Activated CD8-positive, alpha-beta memory T cell treated with anti-CD3 and anti-CD28 coated beads for 36 hours (primary cell): ENCODE data around the gene DCP1B. TPM values are rescaled to one million over a fixed set of nuclear protein-coding genes. Genes with fewer than 3 reads are reported as not detected.

Experiments
- CTCF ChIA-PET: fragments of 350-600 bp; sonication (Branson Sonifier 250); formaldehyde crosslinking; loops from one replicate; lab custom pipeline; 2021; ENCODE audit warnings: antibody characterized with exemption; lab: Charles Lee
- POLR2A ChIA-PET: fragments of 350-600 bp; sonication (Branson Sonifier 250); formaldehyde crosslinking; loops from one replicate; lab custom pipeline; 2021; ENCODE audit warnings: antibody characterized with exemption; lab: Charles Lee
- total RNA-seq, 2 experiments: library from RNA; stranded (reverse); gene quantifications; one replicate each; pipeline ENCODE4 v1.2.3, GENCODE V29; 2021

DCP1B gene
- total RNA-seq, 2 experiments from 2014 or later: 12.2 to 13.5 TPM

DNA sequence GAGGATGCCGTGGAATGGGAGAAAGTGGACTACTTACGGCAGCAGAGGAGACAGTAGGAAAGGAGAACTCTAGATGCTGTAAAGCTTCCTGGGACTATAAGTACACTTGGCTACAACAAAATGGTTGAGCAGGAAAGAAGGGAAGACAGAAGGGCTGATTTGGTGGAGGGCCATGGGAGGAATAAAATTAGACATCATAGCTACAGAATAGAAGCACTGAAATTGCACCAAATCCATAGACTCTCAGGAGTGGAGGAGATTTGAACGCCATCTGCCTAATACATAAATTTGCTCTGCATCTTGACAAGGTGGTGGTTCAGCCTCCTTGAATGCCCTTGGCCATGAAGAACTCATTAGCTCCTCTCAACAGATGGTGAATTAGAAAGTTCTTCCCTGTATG is 16.3 kb upstream of the DCP1B start:
- ChIA-PET CTCF (no interaction called here), POLR2A (no interaction called here)

DNA sequence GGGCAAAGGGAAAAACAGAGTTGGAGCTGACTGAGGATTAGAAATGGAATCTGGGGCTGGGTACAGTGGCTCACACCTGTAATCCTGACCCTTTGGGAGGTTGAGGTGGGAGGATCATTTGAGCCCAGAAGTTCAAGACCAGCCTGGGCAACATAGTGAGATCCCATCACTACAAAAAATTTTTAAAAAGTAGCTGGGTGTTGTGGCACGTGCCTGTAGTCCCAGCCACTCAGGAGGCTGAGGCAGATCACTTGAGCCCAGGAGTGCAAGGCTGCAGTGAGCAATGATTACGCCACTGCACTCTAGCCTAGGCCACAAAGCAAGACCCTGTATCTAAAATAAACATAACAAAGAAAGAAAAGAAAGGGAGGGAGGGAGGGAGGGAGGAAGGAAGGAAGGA is 14.9 kb upstream of the DCP1B start:
- CTCF ChIA-PET: no interaction called here
- POLR2A ChIA-PET: no interaction called here

DNA sequence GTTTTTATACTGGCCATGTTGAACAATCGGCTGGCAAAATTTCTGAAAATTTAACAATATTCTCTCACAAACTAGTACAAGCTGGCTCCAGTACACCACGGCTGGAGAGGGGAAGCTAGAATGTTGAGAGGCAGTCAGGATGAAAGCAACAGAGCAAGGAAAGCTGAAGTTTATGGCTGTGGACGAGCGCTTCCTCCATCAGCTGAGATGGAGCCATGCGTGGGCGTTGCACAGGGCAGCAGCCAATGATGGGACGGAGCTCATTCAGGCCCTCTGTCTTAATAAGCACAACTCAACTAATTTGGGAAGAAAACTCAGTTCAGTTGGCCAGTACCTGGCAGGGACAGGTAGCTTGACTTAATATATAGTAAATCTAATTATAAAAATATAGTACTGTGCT is 14.1 kb upstream of the DCP1B start:
- CTCF ChIA-PET: interaction anchor here (0.9 kb wide), 1 partner anchor 15 kb away, joined by 3 read pairs; no protein-coding TSS in a partner anchor
- POLR2A ChIA-PET: no interaction called here

DNA sequence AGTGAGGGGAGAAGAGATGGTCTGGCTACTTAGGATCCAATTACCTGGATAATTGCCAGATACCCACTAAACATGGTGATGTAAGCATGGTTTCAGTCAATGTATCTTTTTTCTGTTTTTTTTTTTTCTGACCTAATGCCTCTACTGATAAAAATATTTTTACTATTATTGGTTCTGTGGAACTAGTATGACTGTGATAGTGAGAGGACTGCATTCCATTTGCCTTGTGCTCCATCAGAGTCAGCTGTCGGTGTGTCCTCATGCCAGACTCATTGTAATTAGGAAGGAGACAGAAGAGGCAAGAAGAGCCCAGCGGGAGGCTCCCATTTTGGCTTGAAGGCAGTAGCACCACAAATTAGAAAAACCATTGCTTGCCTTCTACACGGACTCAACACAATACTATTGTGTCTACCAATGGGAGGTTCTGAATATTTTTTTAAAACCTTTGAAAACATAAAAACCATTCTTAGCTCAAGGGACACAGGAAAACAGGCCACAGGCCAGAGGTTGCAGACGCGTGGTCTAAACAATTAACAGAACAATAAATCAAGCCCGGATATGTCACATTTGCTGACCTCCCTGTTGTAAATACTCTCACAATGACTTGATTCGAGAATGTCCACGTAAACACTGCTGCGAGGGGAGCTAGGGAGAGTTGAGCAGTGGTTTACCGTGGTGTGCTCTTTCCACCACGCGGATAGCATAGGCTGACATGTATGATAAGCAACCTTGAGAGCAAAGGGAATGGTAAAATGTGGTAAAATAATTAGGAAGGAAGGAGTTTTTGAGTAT is 13.5 kb upstream of the DCP1B start:
- CTCF ChIA-PET: interaction anchor here (0.9 kb wide), 1 partner anchor 15 kb away, joined by 3 read pairs; no protein-coding TSS in a partner anchor
- POLR2A ChIA-PET: interaction anchor here (0.7 kb wide), 1 partner anchor 369 kb away, joined by 5 read pairs; no protein-coding TSS in a partner anchor

DNA sequence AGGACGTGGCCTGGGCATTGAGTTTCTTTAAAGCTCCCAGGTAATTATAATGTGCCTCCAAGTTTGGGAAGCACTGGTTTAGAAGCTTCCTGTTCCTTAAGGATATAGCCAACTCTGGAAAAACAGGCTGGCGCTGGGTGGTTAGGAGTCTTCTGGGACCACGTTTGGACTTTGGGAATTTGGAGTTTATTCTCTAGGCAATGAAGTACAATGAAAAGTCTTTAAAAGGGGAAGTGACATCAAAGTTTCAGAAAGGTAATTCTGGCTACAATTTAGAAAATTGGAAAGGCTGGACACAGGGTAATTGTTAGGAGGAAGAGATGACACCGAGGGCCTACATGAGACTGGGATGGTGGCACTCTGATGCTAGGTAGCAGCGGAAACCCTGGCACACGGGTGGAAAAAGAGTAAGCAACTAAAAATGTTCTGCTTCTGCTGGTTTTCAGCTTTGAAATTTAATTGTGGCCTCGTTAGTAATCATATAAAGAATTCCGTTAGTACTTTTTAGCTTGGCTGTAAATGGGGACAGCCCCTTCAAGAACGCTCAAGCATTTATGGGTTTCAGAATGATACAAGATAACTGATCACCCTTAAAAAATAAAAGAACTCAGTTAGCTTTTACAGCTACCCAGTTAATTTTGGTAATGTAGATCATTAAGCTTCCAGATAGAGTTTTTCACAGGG is 12.7 kb upstream of the DCP1B start:
- POLR2A ChIA-PET: interaction anchor here (0.7 kb wide), 1 partner anchor 369 kb away, joined by 5 read pairs; no protein-coding TSS in a partner anchor
- CTCF ChIA-PET: no interaction called here

DNA sequence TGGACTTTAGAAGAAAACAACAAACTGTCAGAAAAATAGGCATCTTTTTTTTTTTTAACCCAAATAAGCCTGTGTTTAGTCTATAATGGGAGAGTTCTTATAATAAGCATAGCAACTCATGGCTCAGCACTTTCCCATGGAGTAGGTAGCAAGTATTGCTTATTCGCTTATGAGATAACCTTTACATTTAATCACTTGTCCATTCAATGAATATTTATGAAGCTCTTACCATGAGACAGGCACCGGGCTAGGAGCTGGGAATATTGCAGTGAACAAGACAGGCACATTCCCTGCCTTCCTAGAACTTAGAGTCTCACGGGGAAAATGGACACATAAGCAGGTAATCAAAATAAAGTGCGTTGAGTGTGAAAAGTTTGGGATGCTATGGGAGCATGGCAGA is 10.0 kb upstream of the DCP1B start:
- CTCF ChIA-PET: interaction anchor here (1.2 to 1.7 kb wide), 2 partner anchors 20 to 74 kb away, joined by 4 to 5 read pairs; no protein-coding TSS in a partner anchor
- POLR2A ChIA-PET: no interaction called here

DNA sequence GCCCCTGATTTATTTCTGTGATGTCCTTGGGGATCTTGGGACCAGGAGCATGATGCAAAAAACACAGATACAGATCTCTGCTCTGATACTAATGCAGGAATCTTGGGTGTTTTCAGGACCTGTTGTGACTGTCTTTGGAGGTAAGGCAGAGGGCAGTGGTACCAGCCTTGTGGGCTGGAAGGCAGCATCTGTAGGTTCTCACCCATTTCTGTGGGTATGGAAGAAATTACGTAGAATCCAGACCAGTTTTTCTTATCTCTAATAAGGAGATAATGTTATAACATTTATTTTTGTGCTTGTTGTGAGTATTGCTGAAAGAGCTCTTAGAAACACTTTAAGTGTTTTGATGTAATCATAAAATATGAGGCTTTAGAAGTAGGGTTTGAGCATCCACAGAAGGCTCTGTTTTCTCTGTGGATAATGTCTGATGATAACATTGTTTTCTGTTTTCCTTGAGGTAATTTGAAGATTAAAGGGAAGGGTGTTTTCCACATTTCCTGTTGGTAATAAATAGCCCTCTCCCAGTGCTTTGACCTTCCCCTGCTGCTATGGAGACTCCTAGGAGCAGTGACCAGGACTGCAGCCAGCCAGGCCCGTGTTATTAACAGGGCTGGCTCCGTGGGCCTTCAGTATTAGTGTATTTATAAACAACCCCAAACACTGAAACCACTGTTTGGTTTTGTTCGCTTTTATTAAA is 9.4 kb upstream of the DCP1B start:
- CTCF ChIA-PET: interaction anchor here (1.2 to 1.7 kb wide), 2 partner anchors 21 to 74 kb away, joined by 4 to 5 read pairs; no protein-coding TSS in a partner anchor
- POLR2A ChIA-PET: no interaction called here

DNA sequence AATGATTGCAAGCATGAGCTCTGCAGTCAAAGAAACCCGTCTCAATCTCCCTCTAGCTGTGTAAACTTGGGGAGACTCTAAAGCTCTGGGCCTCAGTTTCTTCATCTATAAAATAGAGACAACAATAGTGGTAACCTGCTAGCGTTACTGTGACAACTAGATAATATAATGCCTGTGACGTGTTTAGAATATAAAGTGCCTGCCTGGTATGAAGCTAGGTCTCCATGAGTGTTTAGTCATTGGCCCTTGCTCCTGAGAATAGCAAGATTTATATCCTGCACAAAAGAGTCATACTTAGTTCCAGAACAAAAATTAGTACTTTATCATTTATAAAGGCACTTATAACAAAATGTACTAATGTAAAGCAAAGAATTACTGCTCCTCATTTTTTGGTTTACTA is 8.8 kb upstream of the DCP1B start:
- ChIA-PET POLR2A (no interaction called here), CTCF (interaction anchor here (1.1 to 1.2 kb wide), 2 partner anchors 21 to 74 kb away, joined by 3 to 4 read pairs; no protein-coding TSS in a partner anchor)

DNA sequence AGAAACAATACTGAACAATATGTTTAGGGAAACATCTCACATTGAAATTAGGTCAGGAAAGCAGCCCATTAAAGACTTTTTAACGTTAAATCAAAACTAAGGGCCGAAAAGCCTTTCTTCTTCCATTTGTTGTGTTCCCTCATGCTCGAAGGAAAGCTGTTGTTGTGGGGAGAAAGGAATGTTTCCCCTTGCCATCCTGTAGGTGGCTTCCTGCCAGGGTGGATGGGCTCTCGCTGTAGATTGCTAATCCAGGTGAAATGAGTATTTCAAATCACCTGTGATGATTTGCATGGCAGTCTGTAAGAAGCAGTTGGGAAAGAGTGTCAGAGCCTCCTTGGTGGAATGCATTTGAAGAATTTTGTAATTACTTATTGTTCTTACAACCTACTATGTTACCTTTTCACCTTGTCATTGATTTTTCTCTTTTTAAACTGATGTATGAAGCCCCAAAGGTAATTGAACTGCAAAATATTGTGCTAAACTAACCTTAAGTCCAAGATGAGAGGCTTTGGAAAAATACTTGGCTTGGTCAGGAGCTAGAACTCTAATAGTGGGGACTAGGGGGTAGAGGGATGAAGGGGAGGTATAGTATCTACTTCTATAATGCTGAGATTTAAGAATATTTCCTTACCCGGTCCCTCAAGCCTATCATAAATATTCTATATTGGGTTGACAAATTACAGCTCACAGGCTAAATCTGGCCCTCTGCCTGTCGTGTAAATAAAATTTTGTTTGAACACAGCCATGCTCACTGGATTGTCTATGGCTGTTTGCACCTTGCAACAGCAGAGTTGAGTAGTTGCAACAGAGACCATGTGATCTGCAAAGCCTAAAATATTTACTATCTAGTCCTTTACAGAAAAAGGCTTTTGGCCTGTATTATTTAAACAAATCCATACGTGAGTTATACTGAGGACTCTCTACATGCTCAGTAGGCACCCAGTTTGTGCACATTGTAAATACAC is 7.7 kb upstream of the DCP1B start:
- CTCF ChIA-PET: interaction anchor here (1.1 to 1.7 kb wide), 2 partner anchors 22 to 72 kb away, joined by 3 to 4 read pairs; no protein-coding TSS in a partner anchor
- POLR2A ChIA-PET: no interaction called here

DNA sequence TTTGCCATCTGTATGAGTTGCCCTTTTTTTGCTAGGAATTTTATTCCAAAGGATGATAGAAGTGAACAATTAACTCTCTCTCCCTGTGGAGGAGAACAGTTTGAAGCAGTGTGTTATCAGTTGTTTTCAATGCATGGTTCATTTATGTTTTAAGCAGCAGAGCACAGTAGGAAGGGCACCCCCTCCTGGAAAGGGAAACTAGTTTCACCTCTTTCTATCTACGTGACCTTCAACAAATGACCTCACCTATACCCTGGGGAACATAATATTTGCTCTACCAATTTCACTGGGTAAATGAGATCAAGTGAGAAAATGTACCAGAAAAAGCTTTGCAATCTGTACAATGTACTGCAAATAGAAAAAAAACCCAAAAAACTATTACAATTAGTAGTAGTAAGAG is 5.4 kb upstream of the DCP1B start:
- CTCF ChIA-PET: no interaction called here

DNA sequence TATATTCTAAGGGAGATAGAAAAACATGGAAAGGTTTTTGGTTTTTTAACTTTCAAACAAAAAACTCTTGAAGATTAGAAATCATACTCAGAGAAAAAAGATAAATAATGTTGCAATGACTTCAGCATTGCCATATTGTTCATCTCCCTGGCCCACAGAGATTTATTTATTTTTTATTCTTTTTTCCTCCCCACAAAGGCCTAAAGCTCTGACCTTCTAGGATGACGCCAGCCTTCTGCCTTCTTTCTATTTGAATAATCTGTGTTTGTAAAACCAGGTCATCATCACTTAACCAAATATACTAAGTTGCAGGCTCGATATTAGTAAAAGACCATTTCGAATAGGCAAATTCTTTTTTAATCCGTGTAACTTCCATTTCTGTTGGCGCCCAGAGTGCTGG is 4.4 kb upstream of the DCP1B start:
- ChIA-PET POLR2A (no interaction called here), CTCF (no interaction called here)

More for the DNA sequence above, 5.4 kb upstream of the DCP1B start:
- POLR2A ChIA-PET: no interaction called here

DNA sequence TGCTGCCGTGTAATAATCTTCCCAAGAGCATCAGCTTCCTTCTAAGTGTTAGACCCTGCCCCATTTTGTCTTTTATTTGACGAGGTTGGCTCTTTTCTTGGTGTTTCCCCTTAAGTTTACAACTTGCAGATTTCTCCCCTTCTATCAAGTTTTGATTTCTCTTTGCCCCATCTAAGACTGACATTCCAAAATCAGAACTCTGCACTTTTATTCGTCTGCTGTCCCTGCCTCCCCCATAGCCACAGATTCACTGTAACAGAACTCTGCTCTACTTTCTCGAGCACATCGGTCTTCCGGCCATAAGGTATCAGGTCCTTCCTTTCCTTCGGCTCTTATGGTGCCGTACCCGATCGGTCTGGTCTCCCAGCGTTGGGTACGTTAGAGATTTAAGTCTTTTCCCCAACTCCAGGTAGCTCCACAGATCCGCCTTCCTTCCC is 563 bp downstream of the DCP1B start:
- ChIA-PET CTCF (no interaction called here), POLR2A (interaction anchor here (0.5 to 0.6 kb wide), 2 partner anchors 8 to 1246 kb away, joined by 3 read pairs; no protein-coding TSS in a partner anchor)

DNA sequence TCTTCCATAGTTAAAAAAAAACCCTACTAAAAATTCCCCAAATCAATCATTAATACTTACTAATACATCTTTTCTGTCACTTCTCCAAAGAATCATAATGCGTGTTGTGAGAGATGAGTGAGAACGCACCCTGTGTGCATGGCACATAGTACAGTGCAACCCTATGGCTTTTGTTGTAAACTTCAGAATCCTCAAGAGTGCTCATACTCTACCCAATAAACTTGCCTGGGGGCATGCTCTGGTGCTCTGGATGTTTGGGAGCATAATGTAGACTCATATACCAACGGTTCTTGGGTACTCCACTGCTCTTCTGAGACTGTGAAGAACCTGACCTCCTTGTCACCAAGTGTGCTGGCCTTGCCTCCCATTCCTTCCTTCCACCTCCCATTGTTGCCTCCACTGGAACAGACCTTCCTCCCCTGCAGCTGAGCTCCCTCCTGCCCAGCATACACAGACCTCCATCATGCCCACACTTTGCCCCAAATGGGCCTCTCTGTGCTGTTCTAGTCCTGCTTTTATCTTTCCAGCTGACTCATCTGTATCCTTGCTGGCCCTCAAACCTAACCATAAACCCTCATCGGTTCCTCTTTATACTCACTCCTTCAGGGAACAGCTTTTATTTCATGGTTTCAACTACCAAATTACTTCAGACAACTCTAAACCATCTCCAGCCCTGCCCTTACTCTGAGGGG is 8.9 kb downstream of the DCP1B start:
- CTCF ChIA-PET: no interaction called here
- POLR2A ChIA-PET: interaction anchor here (1.0 kb wide), 1 partner anchor 8 kb away, joined by 3 read pairs; no protein-coding TSS in a partner anchor

DNA sequence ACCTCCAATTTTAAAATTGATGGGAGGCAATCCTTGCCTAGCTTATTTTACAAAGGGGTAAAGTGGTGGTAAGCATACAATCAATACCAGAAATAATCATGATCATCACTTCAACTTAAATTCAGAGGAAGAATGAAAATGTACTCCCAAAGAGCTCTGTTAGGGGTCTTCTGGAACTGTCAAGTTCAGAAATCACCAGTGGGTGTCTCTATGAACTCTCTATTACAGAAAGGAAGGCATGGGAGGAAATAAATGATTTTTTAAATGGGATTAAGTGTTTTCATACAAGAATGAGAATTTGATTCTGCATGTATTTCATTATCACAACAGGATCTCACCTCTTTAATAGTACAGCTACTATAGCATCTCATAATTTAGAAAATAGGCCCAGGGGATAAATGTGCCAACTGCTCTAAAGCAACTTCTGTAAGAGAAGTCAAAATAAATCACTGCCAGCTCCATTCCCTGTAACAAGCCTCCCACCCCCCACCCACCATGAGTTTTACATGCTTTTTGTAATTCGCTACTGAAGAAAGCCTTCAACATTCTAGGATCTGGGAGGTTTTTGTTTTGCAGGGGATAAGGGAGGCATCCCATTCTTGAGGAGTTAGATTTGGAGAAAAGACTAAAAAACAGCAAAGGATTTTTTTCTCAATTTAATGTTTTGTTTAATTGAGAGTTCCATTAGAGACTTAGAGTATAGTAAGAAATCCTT is 9.7 kb downstream of the DCP1B start:
- CTCF ChIA-PET: interaction anchor here (0.9 kb wide), 1 partner anchor 55 kb away, joined by 4 read pairs; no protein-coding TSS in a partner anchor
- POLR2A ChIA-PET: interaction anchor here (1.0 kb wide), 2 partner anchors 9 to 10 kb away, joined by 3 read pairs; partner anchors contain the start of gene DCP1B

DNA sequence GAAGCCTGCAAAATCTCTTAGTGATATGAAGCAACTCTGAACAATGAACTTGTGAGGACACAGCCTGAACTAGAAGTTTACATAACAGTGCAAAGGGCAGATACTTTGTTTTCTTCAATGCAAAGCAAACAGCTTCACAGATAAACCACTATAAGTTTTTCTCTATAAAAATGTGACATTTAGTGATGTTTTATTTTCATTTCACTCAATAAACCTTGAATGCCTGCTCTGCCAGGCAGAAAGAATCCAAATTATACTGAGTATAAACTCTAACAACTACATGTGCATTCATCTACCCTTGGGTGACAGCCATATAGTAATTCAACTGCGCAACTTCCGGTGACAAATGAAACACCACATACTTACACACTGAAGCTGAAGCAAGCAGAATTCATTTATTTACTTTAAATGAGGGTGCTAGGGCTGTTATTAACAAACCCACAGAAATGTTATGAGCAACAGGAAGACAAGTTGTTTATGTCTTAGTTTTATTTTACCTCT is 10.3 kb downstream of the DCP1B start:
- POLR2A ChIA-PET: interaction anchor here (1.0 kb wide), 1 partner anchor 11 kb away, joined by 3 read pairs; the partner anchor contains the start of gene DCP1B
- CTCF ChIA-PET: interaction anchor here (0.9 kb wide), 1 partner anchor 54 kb away, joined by 4 read pairs; no protein-coding TSS in a partner anchor

DNA sequence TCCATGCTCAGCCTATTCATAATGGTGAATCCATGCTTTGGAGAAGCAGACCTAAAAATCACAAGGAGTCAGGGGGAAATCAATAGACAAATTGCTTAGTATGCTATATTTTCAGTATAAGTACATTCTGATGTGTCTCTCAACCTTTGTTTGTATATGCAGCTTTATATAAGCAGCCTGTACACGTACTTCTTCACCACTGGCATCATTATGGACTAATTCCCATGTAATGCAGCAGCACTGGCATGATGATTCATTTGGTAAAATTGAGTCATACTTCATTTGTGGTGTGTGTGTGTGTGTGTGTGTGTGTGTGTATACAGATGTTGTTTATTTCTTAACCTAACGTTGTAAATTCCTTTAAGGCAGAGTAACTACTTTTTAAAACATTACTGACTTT is 10.9 kb downstream of the DCP1B start:
- ChIA-PET CTCF (no interaction called here), POLR2A (no interaction called here)

DNA sequence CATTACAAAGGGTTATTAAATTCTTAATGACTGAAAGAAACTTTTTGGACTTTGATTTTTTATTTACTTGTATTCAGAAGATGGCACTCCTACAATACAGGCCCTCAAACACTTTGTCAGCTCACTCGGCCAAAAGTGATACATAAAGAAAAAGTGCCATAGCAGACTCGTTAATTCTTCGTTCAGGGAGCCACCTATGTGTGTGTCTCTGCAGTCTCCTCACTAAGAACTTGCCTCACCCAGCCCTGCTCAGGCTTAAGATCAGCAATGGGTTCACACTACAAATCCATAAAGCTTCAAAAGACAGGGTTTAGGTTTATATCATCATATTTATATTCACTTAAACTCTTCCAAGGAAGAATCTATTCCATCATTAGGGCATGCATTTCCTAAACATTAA is 11.5 kb downstream of the DCP1B start:
- CTCF ChIA-PET: no interaction called here

More for the DNA sequence above, 11.5 kb downstream of the DCP1B start:
- POLR2A ChIA-PET: no interaction called here
